ENCODE measurements around the gene SESN1. TPM values are rescaled to one million over a fixed set of nuclear protein-coding genes. Genes with fewer than 3 reads are reported as not detected.

SESN1 gene
- total RNA-seq, 1 experiment from 2014 or later, result 17.5 TPM

DNA sequence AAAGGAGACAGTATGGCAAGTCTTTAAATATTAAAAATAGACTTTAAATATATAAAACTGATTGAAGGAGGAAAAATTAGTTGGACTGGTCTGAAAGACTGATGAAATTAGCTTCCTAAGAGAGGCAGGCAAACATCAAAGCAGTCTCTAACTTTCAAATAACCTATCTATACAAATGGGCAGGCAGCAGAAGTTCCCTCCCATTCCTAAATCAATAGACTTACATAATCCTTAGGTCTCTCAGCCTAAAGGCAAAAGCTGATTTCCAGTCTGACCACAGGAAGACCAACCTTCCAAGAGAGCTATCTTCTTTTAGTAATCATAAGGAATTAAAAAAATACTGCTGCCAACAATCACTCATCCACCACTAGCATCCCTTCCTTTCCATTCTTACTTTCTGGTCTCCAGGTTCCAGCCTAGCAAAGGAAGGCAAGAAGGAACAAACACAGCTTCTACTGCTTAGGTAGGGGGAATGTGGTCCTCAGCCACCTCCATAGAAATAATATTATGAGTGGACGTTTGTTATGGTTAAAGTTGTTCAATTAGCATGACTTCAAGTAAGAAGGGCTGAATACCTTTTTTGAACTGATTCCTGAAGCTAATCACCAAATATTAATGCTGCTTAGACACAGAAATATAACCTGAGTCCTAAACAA is 44.1 kb downstream of the SESN1 start:
- H2BK20ac ChIP-seq (ENCODE audit: low read depth, low read length, poor library complexity, severe bottlenecking), result no peak overlapping the region
- H3K14ac ChIP-seq (ENCODE audit: insufficient read depth, low read length), result no peak overlapping the region
- H2AK5ac ChIP-seq (ENCODE audit: insufficient read length, low read length), result no peak overlapping the region
- Mint-ChIP-seq H3K4me1 (peaks cover 18 to 26% of the 10 kb centered on the region in 2 experiments), H3K27me3 (ENCODE audit: low read depth) (no peaks in the 10 kb centered on the region), H3K36me3 (ENCODE audit: insufficient read depth in 1 of 3, low read depth in 3 of 3) (peaks cover 3 to 15% (median 10%) of the 10 kb centered on the region in 3 experiments; a peak in 5 of 7 replicates), H3K9me3 (peaks cover 15% of the 10 kb centered on the region in 2 experiments), H3K27ac (0 out of 7 replicates have a peak overlapping the region, but pooled peaks of 1 of the 3 experiments have one; percentile 21), H3K4me3 (no peak overlapping the region)
- H3K23me2 ChIP-seq (ENCODE audit: insufficient read length, low read depth, low read length, poor library complexity, severe bottlenecking), result no peaks in the 10 kb centered on the region
- no peak overlapping the region for H3K18ac ChIP-seq (ENCODE audit: insufficient read length, low read depth, low read length)
- H4K8ac ChIP-seq (replicated peaks; ENCODE audit: insufficient read length, low read depth, low read length), result no peak overlapping the region
- H3K4me1 ChIP-seq (ENCODE audit: insufficient read depth, low read length), result no peaks in the 10 kb centered on the region; the same call in 1 of the 2 replicates
- H3K9me3 ChIP-seq (ENCODE audit: control insufficient read depth, low read depth, low read length), result no peaks in the 10 kb centered on the region
- H3K4ac ChIP-seq (ENCODE audit: low read depth, low read length), result no peak overlapping the region
- DNase-seq, result no peak
- no peak overlapping the region for H3K23ac ChIP-seq (ENCODE audit: insufficient read length, low read depth, low read length)
- H3K79me2 ChIP-seq (ENCODE audit: insufficient read depth, low read length), result no peaks in the 10 kb centered on the region
- no peak overlapping the region for H3K27ac ChIP-seq (ENCODE audit: insufficient read length, low read depth, low read length)
- no peak overlapping the region for H2BK5ac ChIP-seq (ENCODE audit: insufficient read length, low read length)
- no CpG with 5 or more reads among the region's 1 CpG for WGBS (ENCODE audit: extremely low coverage, insufficient read length, low lambda C conversion rate)
- H3K4me2 ChIP-seq (ENCODE audit: insufficient read depth, insufficient read length, low read length), result no peak overlapping the region
- H3K27me3 ChIP-seq (ENCODE audit: insufficient read depth, low read length), result no peaks in the 10 kb centered on the region
- H2BK120ac ChIP-seq (ENCODE audit: low read depth, low read length, poor library complexity, severe bottlenecking), result no peak overlapping the region
- no peak overlapping the region for H2BK15ac ChIP-seq (ENCODE audit: low read depth, low read length)
- no peak overlapping the region for H3K9ac ChIP-seq (ENCODE audit: extremely low read depth, insufficient read length, low read length)
- no peak overlapping the region for H2BK12ac ChIP-seq (ENCODE audit: insufficient read length, low read depth, low read length)
- H4K20me1 ChIP-seq (ENCODE audit: control insufficient read depth, insufficient read depth, insufficient read length), result no peaks in the 10 kb centered on the region
- TF ChIP-seq, protein P1, sequence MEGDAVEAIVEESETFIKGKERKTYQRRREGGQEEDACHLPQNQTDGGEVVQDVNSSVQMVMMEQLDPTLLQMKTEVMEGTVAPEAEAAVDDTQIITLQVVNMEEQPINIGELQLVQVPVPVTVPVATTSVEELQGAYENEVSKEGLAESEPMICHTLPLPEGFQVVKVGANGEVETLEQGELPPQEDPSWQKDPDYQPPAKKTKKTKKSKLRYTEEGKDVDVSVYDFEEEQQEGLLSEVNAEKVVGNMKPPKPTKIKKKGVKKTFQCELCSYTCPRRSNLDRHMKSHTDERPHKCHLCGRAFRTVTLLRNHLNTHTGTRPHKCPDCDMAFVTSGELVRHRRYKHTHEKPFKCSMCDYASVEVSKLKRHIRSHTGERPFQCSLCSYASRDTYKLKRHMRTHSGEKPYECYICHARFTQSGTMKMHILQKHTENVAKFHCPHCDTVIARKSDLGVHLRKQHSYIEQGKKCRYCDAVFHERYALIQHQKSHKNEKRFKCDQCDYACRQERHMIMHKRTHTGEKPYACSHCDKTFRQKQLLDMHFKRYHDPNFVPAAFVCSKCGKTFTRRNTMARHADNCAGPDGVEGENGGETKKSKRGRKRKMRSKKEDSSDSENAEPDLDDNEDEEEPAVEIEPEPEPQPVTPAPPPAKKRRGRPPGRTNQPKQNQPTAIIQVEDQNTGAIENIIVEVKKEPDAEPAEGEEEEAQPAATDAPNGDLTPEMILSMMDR (conservative IDR thresholded peaks at IDR 0.05), result no peak
- no peak overlapping the region for H2AFZ ChIP-seq (ENCODE audit: low read length)
- H3T11ph ChIP-seq (ENCODE audit: low read length), result no peak overlapping the region
- no peaks in the 10 kb centered on the region for H3K79me1 ChIP-seq (ENCODE audit: insufficient read depth, low read depth, low read length, poor library complexity, severe bottlenecking)
- no peak overlapping the region for H4K5ac ChIP-seq (ENCODE audit: insufficient read length, low read depth, low read length)
- no peak overlapping the region for H4K91ac ChIP-seq (ENCODE audit: insufficient read length, low read depth, low read length)
- H3K56ac ChIP-seq (ENCODE audit: insufficient read length, low read depth, low read length), result no peak overlapping the region

Data from H9 (cell line).